Fibroblast of lung (primary cell): Measurements from ENCODE around the gene CKAP2. TPM values are rescaled to one million over a fixed set of nuclear protein-coding genes. Genes with fewer than 3 reads are reported as not detected.

Source experiments
- DNase-seq, 2 donors: peaks; one replicate each; pipeline versions ENCODE4 v3.0.0 to v3.0.0-alpha.2; 2010; ENCODE audit warnings: low read depth in 2 of 2
- H2AFZ ChIP-seq: 2 replicates; pipeline ENCODE4 v1.5.1; 2012; ENCODE audit warnings: low read length, control low read depth, inconsistent platforms
- H3K27ac ChIP-seq: 2 replicates; pipeline ENCODE4 v1.5.1; 2011; ENCODE audit warnings: low read length, control low read depth; ENCODE audit not compliant: insufficient read depth
- H3K27me3 ChIP-seq: 2 replicates; pipeline ENCODE4 v1.5.1; 2011; ENCODE audit warnings: mild to moderate bottlenecking, low read length; ENCODE audit not compliant: control insufficient read depth, insufficient read depth
- H3K36me3 ChIP-seq: 2 replicates; pipeline ENCODE4 v1.5.1; 2011; ENCODE audit warnings: low read length; ENCODE audit not compliant: control insufficient read depth, insufficient read depth
- H3K4me1 ChIP-seq: 2 replicates; pipeline ENCODE4 v1.5.1; 2011; ENCODE audit warnings: low read length; ENCODE audit not compliant: control insufficient read depth, insufficient read depth; ENCODE audit errors: extremely low read depth
- H3K4me2 ChIP-seq: 2 replicates; pipeline ENCODE4 v1.5.1; 2011; ENCODE audit warnings: low read length, control low read depth; ENCODE audit not compliant: insufficient read depth; ENCODE audit errors: extremely low read depth
- H3K4me3 ChIP-seq, 4 experiments: fragments of 200-600 bp in 1 of 4; sonication (generic) in 1 of 4; replicated peaks in 1 of 4; 2 replicates each; pipeline ENCODE4 v1.5.1; 2011 to 2016; ENCODE audit warnings: low read length in 4 of 4, low read depth in 3 of 4, mild to moderate bottlenecking in 3 of 4, control low read depth in 2 of 4, inconsistent platforms in 1 of 4, mixed read lengths in 1 of 4; ENCODE audit not compliant: insufficient read depth in 1 of 4; ENCODE audit errors: control extremely low read depth in 1 of 4
- H3K79me2 ChIP-seq: 2 replicates; pipeline ENCODE4 v1.5.1; 2012; ENCODE audit warnings: mild to moderate bottlenecking, low read length, inconsistent platforms; ENCODE audit not compliant: control insufficient read depth, insufficient read depth
- H3K9ac ChIP-seq: 2 replicates; pipeline ENCODE4 v1.5.1; 2011; ENCODE audit warnings: mild to moderate bottlenecking, low read length, control low read depth; ENCODE audit not compliant: insufficient read depth
- H3K9me3 ChIP-seq: 2 replicates; pipeline ENCODE4 v1.5.1; 2012; ENCODE audit warnings: low read depth, low read length; ENCODE audit not compliant: control insufficient read depth, insufficient read depth
- H4K20me1 ChIP-seq: 2 replicates; pipeline ENCODE4 v1.5.1; 2011; ENCODE audit warnings: low read length; ENCODE audit not compliant: control insufficient read depth, insufficient read depth; ENCODE audit errors: extremely low read depth
- CTCF ChIP-seq, 2 donors: IDR thresholded peaks in 1 of 2; conservative IDR thresholded peaks in 1 of 2; 1 replicate in 1 of 2; 2 replicates in 1 of 2; pipeline ENCODE4 v1.5.1; 2011 to 2012; ENCODE audit warnings: low read length in 2 of 2, control low read depth in 1 of 2, inconsistent platforms in 1 of 2, low read depth in 1 of 2, mild to moderate bottlenecking in 1 of 2
- EZH2 ChIP-seq: IDR thresholded peaks from 2 replicates; pipeline ENCODE4 v1.5.1; 2012; ENCODE audit warnings: low read length, control low read depth, mild to moderate bottlenecking; ENCODE audit errors: missing control alignments
- polyA plus RNA-seq, 2 donors: library from polyadenylated mRNA; depleted of rRNA in 1 of 2; stranded (reverse) in 1 of 2; unstranded in 1 of 2; fragments of >200 nt; gene quantifications; 2 replicates each; pipeline ENCODE4 v1.2.1, GENCODE V29; 2011 to 2012; ENCODE audit warnings: missing spikeins in 1 of 2
- total RNA-seq: library from RNA; depleted of rRNA; stranded (reverse); fragments of >200 nt; gene quantifications from 2 replicates; pipeline ENCODE4 v1.2.1, GENCODE V29; 2014

The CKAP2 gene
- total and polyA plus RNA-seq, 2 donors (not counting 1 experiment from before 2014, with no cell fraction given) = 10.5 to 24.8 TPM

DNA sequence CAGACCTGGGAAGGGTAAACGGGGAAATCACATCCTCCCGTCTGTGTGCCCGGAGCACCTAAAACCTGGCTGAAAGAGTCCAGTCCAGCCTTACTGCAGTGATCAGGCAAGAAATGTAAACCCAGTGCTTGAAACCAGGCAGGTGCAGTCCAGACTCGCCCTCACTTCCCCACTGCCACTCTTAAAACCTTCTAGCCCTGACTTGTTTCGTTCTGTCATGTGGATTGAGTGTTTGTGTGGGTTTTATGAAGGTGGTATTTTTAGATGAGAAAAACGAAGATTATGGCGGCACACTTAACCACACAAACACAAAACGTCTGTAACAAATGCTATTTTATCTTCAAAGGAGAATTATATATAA, 839 bp upstream of the CKAP2 start:
- Histone ChIP-seq H3K4me1 (peaks cover 8% of the 10 kb centered on the region), H3K9me3 (no peaks in the 10 kb centered on the region), H3K4me2 (peak overlapping the region; percentile 88), H3K4me3 (peak overlapping the region; percentile 62 to 93 (median 81)), H3K79me2 (peaks cover 35% of the 10 kb centered on the region), H2AFZ (peak overlapping the region; percentile 91), H4K20me1 (no peaks in the 10 kb centered on the region), H3K27ac (peak overlapping the region; percentile 77), H3K27me3 (no peaks in the 10 kb centered on the region), H3K9ac (no peak overlapping the region), H3K36me3 (no peaks in the 10 kb centered on the region)
- TF ChIP-seq CTCF (conservative IDR thresholded peaks at IDR 0.05 in 1 of 2, IDR thresholded peaks at IDR 0.05 in 1 of 2; ENCODE audit: low read depth in 1 of 2, low read length in 2 of 2) (no peak), EZH2 (no peak)
- DNase-seq = peak; percentile 7 to 13

GRCh38 chr13:52455677-52456041, 381 bp downstream of the CKAP2 start:
- H2AFZ ChIP-seq = peak overlapping the region; percentile 92
- H3K4me2 ChIP-seq = peak overlapping the region; percentile 86
- no peaks in the 10 kb centered on the region for H4K20me1 ChIP-seq
- H3K36me3 ChIP-seq = no peaks in the 10 kb centered on the region
- peak overlapping the region; percentile 62 to 93 (median 81) for H3K4me3 ChIP-seq
- H3K4me1 ChIP-seq = peaks cover 9% of the 10 kb centered on the region
- H3K27ac ChIP-seq = peak overlapping the region; percentile 77
- no peak for TF ChIP-seq EZH2
- no peak for TF ChIP-seq CTCF (conservative IDR thresholded peaks at IDR 0.05 in 1 of 2, IDR thresholded peaks at IDR 0.05 in 1 of 2; ENCODE audit: low read depth in 1 of 2, low read length in 2 of 2)
- DNase-seq = peak; percentile 52 to 67
- no peaks in the 10 kb centered on the region for H3K9me3 ChIP-seq
- no peaks in the 10 kb centered on the region for H3K27me3 ChIP-seq
- H3K79me2 ChIP-seq = peaks cover 40% of the 10 kb centered on the region
- peak overlapping the region; percentile 79 for H3K9ac ChIP-seq

GRCh38 chr13:52459668-52460067, 4.4 kb downstream of the CKAP2 start:
- no peaks in the 10 kb centered on the region for H4K20me1 ChIP-seq
- peak overlapping the region; percentile 4 for H3K27ac ChIP-seq
- H3K27me3 ChIP-seq = no peaks in the 10 kb centered on the region
- TF ChIP-seq EZH2 (no peak), CTCF (conservative IDR thresholded peaks at IDR 0.05 in 1 of 2, IDR thresholded peaks at IDR 0.05 in 1 of 2; ENCODE audit: low read depth in 1 of 2, low read length in 2 of 2) (no peak)
- H2AFZ ChIP-seq = no peak overlapping the region
- H3K4me2 ChIP-seq = no peak overlapping the region
- no peaks in the 10 kb centered on the region for H3K9me3 ChIP-seq
- no peak overlapping the region for H3K4me3 ChIP-seq
- peaks cover 58% of the 10 kb centered on the region for H3K79me2 ChIP-seq
- H3K4me1 ChIP-seq = peaks cover 7% of the 10 kb centered on the region
- no peaks in the 10 kb centered on the region for H3K36me3 ChIP-seq
- H3K9ac ChIP-seq = no peak overlapping the region
- DNase-seq = peak; percentile 61 to 71
